ENCODE results near the gene VPS4A. TPM values are rescaled to one million over a fixed set of nuclear protein-coding genes. Genes with fewer than 3 reads are reported as not detected.

Gene VPS4A
- polyA plus RNA-seq, 1 of the 3 experiments (the other 2 are of a cell fraction) = 20.8 TPM

GRCh38 chr16:69313469-69313868 lies 2.3 kb downstream of the VPS4A start:
- Histone ChIP-seq H3K79me2 (ENCODE audit: insufficient read depth) (peaks cover 51% of the 10 kb centered on the region), H3K9ac (no peak overlapping the region), H3K9me3 (no peaks in the 10 kb centered on the region), H4K20me1 (ENCODE audit: insufficient read depth) (peaks cover 10% of the 10 kb centered on the region; the same call in 1 of the 2 replicates), H3K4me2 (no peak overlapping the region), H2AFZ (ENCODE audit: low read depth) (no peak overlapping the region), H3K36me3 (replicated peaks in 1 of 2; ENCODE audit: control insufficient read depth in 1 of 2, insufficient read depth in 2 of 2, low read length in 1 of 2) (peaks cover 20 to 36% of the 10 kb centered on the region in 2 experiments), H3K27ac (ENCODE audit: low read depth in 2 of 2, low read length in 1 of 2) (no peak overlapping the region), H3F3A (replicated peaks; ENCODE audit: insufficient read depth) (peaks cover 12% of the 10 kb centered on the region), H3K4me1 (ENCODE audit: control insufficient read depth in 1 of 2, insufficient read depth in 2 of 2, low read depth in 1 of 2, low read length in 1 of 2) (peaks cover 0 to 5% of the 10 kb centered on the region in 2 experiments; a peak in 1 of 4 replicates), H3K4me3 (ENCODE audit: low read depth in 2 of 2, low read length in 1 of 2) (no peak overlapping the region), H3K9me2 (no peaks in the 10 kb centered on the region), H3K27me3 (ENCODE audit: insufficient read depth) (no peaks in the 10 kb centered on the region)
- WGBS (ENCODE audit: low lambda C conversion rate) = 84% methylated on average over 5 of the region's 5 CpGs
- DNase-seq = no peak
- POLR2A ChIA-PET = no interaction called here
- TF ChIP-seq GATA2 (CRISPR knock-in tag; IDR thresholded peaks at IDR 0.05) (no peak), MAX (IDR thresholded peaks at IDR 0.05; ENCODE audit: low read depth) (no peak), SMC3 (IDR thresholded peaks at IDR 0.05; ENCODE audit: low read depth, low read length) (no peak), RFX5 (IDR thresholded peaks at IDR 0.05; ENCODE audit: low read length) (no peak), NRF1 (IDR thresholded peaks at IDR 0.05; ENCODE audit: low read depth, low read length) (no peak), USF1 (IDR thresholded peaks at IDR 0.05; ENCODE audit: borderline replicate concordance, low read depth) (no peak), ZBTB33 (IDR thresholded peaks at IDR 0.05; ENCODE audit: borderline replicate concordance, low read depth) (no peak), RCOR1 (IDR thresholded peaks at IDR 0.05; ENCODE audit: low read length) (no peak)
- CTCF ChIA-PET = no interaction called here

- Histone ChIP-seq H3K9me3 (no peaks in the 10 kb centered on the region), H3K4me2 (no peak overlapping the region), H2AFZ (ENCODE audit: low read depth) (no peak overlapping the region), H3F3A (replicated peaks; ENCODE audit: insufficient read depth) (peaks cover 4% of the 10 kb centered on the region), H4K20me1 (ENCODE audit: insufficient read depth) (peaks cover 10% of the 10 kb centered on the region; the same call in 1 of the 2 replicates), H3K9me2 (no peaks in the 10 kb centered on the region), H3K4me3 (ENCODE audit: low read depth in 2 of 2, low read length in 1 of 2) (no peak overlapping the region), H3K9ac (no peak overlapping the region), H3K36me3 (replicated peaks in 1 of 2; ENCODE audit: control insufficient read depth in 1 of 2, insufficient read depth in 2 of 2, low read length in 1 of 2) (peaks cover 20 to 46% of the 10 kb centered on the region in 2 experiments), H3K79me2 (ENCODE audit: insufficient read depth) (peaks cover 51% of the 10 kb centered on the region), H3K4me1 (ENCODE audit: control insufficient read depth in 1 of 2, insufficient read depth in 2 of 2, low read depth in 1 of 2, low read length in 1 of 2) (peaks cover 0 to 5% of the 10 kb centered on the region in 2 experiments; a peak in 1 of 4 replicates), H3K27me3 (ENCODE audit: insufficient read depth) (no peaks in the 10 kb centered on the region), H3K27ac (ENCODE audit: low read depth in 2 of 2, low read length in 1 of 2) (no peak overlapping the region)
- ChIA-PET CTCF (no interaction called here), POLR2A (interaction anchor here (1.5 kb wide), 1 partner anchor 14 kb away, joined by 5 read pairs; no protein-coding TSS in a partner anchor)
- 96% methylated on average over 11 of the region's 11 CpGs for WGBS (ENCODE audit: low lambda C conversion rate)
- TF ChIP-seq EZH2phosphoT487 (IDR thresholded peaks at IDR 0.05; ENCODE audit: borderline replicate concordance, low read depth) (no peak), EP300 (IDR thresholded peaks at IDR 0.05; ENCODE audit: borderline replicate concordance in 1 of 2, low read depth in 1 of 2, low read length in 1 of 2) (no peak), RXRA (IDR thresholded peaks at IDR 0.05; ENCODE audit: borderline replicate concordance, low read depth) (no peak), CTCF (IDR thresholded peaks at IDR 0.05) (no peak)
- no peak for DNase-seq
These were observed 3.4 kb downstream of the VPS4A start for GRCh38 chr16:69314534-69314933.
